Common myeloid progenitor, CD34-positive (primary cell): ENCODE data around the gene NKX6-1.

Experiments
- CTCF ChIA-PET: fragments of 350-600 bp; sonication (Branson Sonifier 250); formaldehyde crosslinking; loops from one replicate; lab custom pipeline; 2021; ENCODE audit warnings: antibody characterized with exemption; lab: Charles Lee
- POLR2A ChIA-PET: fragments of 350-600 bp; sonication (Branson Sonifier 250); formaldehyde crosslinking; loops from one replicate; lab custom pipeline; 2021; ENCODE audit warnings: antibody characterized with exemption; lab: Charles Lee
- DNase-seq, 3 donors: peaks; one replicate each; pipeline versions ENCODE4 v3.0.0 to v3.0.0-alpha.2; 2013
- H3K27ac ChIP-seq, 2 experiments: 1 replicate in 1 of 2; 2 replicates in 1 of 2; pipeline ENCODE4 v1.7.0; 2013; ENCODE audit warnings: inconsistent platforms in 2 of 2, low read length in 2 of 2, mild to moderate bottlenecking in 2 of 2, low read depth in 1 of 2, moderate library complexity in 1 of 2; ENCODE audit not compliant: severe bottlenecking in 2 of 2, insufficient read depth in 1 of 2, poor library complexity in 1 of 2
- H3K27me3 ChIP-seq, 5 experiments: replicated peaks in 2 of 5; 1 replicate in 3 of 5; 2 replicates in 2 of 5; pipeline versions ENCODE4 v1.6.1 to v1.7.0; 2013; ENCODE audit warnings: low read length in 4 of 5, mild to moderate bottlenecking in 2 of 5, moderate library complexity in 2 of 5, inconsistent platforms in 1 of 5; ENCODE audit not compliant: insufficient read depth in 5 of 5, control insufficient read depth in 4 of 5
- H3K36me3 ChIP-seq, 4 experiments: 1 replicate in 2 of 4; 2 replicates in 2 of 4; pipeline versions ENCODE4 v1.6.1 to v1.7.0; 2013; ENCODE audit warnings: low read length in 3 of 4, control low read depth in 1 of 4, mild to moderate bottlenecking in 1 of 4; ENCODE audit not compliant: control insufficient read depth in 4 of 4, insufficient read depth in 4 of 4
- H3K4me1 ChIP-seq, 4 experiments: 1 replicate in 3 of 4; 2 replicates in 1 of 4; pipeline versions ENCODE4 v1.6.1 to v1.7.1; 2013; ENCODE audit warnings: low read length in 3 of 4, mild to moderate bottlenecking in 3 of 4, control low read depth in 1 of 4, inconsistent platforms in 1 of 4, moderate library complexity in 1 of 4; ENCODE audit not compliant: control insufficient read depth in 4 of 4, insufficient read depth in 4 of 4; ENCODE audit errors: control extremely low read depth in 1 of 4
- H3K4me3 ChIP-seq, 7 experiments: 1 replicate in 4 of 7; 2 replicates in 3 of 7; pipeline versions ENCODE4 v1.5.1 to v1.7.0; 2013; ENCODE audit warnings: mild to moderate bottlenecking in 7 of 7, low read length in 6 of 7, moderate library complexity in 6 of 7, inconsistent platforms in 2 of 7, low read depth in 2 of 7, control low read depth in 1 of 7; ENCODE audit not compliant: insufficient read depth in 4 of 7, control insufficient read depth in 1 of 7; ENCODE audit errors: extremely low read depth in 1 of 7
- H3K9me3 ChIP-seq, 5 experiments: 1 replicate in 4 of 5; 2 replicates in 1 of 5; pipeline versions ENCODE4 v1.6.1 to v1.7.1; 2013; ENCODE audit warnings: low read length in 4 of 5, mild to moderate bottlenecking in 2 of 5, inconsistent platforms in 1 of 5, low read depth in 1 of 5, moderate library complexity in 1 of 5; ENCODE audit not compliant: control insufficient read depth in 4 of 5, insufficient read depth in 2 of 5; ENCODE audit errors: control extremely low read depth in 1 of 5
- WGBS: methylation state at CpG from one replicate; pipeline ENCODE4 v1.1.5; 2013; ENCODE audit not compliant: insufficient coverage; 5-methylcytosine and 5-hydroxymethylcytosine counted together

NKX6-1 gene

DNA sequence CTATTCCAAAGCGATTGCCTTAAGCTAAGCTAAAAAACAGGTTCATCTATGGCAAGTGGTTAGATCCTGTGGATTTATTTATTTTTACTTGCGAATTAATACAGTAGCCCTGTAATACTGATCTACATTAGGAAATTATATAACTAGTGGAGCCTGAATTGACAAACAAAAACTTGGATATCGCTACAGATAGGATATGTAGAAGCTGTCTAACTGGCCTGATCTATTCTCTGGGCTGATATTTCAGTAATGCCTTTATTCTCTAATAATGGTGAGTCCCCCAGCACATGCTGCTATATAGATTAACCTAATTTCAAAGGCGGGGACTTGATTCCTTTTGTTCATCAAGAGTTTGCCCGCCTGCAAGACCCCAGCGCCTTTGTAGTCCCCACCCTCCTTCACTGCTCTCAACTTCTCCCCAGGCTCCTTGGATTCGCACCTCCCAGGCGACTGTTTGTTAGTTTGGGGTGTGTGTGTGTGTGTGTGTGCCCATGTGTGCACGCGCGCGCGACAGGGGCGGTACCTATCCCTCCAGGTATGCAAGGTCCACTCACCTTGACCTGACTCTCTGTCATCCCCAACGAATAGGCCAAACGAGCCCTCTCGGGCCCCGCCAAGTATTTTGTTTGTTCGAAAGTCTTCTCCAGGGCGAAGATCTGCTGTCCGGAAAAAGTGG lies 3.8 kb downstream of the NKX6-1 start:
- Histone ChIP-seq H3K27ac (no peak overlapping the region), H3K4me3 (no peak overlapping the region), H3K9me3 (peaks cover 0 to 10% (median 0%) of the 10 kb centered on the region in 5 experiments), H3K27me3 (peaks cover 28 to 100% (median 61%) of the 10 kb centered on the region in 5 experiments), H3K4me1 (peaks cover 0 to 50% (median 38%) of the 10 kb centered on the region in 4 experiments), H3K36me3 (no peaks in the 10 kb centered on the region)
- POLR2A ChIA-PET: interaction anchor here (0.6 to 0.9 kb wide), 2 partner anchors 12 to 69 kb away, joined by 3 read pairs; no protein-coding TSS in a partner anchor
- no peak for DNase-seq
- 12% methylated on average over 14 of the region's 21 CpGs for WGBS
- CTCF ChIA-PET: interaction anchor here (1.7 kb wide), 1 partner anchor 12 kb away, joined by 7 read pairs; no protein-coding TSS in a partner anchor

DNA sequence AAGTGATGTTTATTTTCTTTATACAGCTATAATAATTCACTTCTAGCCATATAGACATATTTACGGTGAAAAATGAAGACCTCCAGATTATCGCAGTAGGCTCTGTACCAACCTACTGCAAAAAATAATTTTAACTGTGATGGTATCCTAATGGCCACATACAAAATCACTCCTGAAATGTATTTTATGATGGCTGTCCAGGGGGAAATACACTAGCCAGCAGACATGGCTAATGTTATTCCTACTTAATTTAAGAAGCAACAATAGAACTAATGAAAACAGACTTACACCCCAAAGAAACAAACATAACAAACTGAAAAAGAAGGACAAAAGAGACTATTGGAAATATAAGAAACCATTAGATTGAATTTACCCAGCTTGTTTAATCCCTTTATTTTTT lies 4.6 kb downstream of the NKX6-1 start:
- no peak for DNase-seq
- Histone ChIP-seq H3K4me1 (peaks cover 0 to 46% (median 35%) of the 10 kb centered on the region in 4 experiments), H3K4me3 (no peak overlapping the region), H3K27ac (no peak overlapping the region), H3K27me3 (peaks cover 28 to 100% (median 55%) of the 10 kb centered on the region in 5 experiments), H3K36me3 (no peaks in the 10 kb centered on the region), H3K9me3 (peaks cover 0 to 8% (median 0%) of the 10 kb centered on the region in 5 experiments)
- ChIA-PET POLR2A (no interaction called here), CTCF (interaction anchor here (0.7 to 1.7 kb wide), 2 partner anchors 11 to 13 kb away, joined by 3 to 7 read pairs; no protein-coding TSS in a partner anchor)
- no CpG with 5 or more reads among the region's 2 CpGs for WGBS

DNA sequence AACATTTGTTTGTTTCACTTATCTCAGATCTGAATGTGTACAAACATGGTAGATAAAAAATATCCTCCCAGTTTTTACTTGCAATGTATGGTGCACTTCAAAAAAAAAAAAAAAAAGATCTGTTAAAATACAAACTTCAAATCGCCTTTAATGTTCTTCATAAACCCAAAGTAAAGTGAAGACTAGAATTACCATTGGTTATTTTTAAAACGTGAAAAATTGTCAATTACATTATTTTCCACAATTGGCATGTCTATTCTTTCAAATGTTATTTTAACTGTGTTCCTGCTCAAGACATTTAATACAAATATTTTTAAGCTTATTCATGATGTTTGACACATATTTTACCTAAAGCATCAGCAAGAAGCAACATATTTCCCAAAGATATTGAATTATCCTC lies 5.0 kb downstream of the NKX6-1 start:
- H3K27me3 ChIP-seq: peaks cover 30 to 100% (median 56%) of the 10 kb centered on the region in 5 experiments

GRCh38 chr4:84493092-84493850 lies 5.8 kb downstream of the NKX6-1 start:
- ChIA-PET CTCF (no interaction called here), POLR2A (no interaction called here)
- Histone ChIP-seq H3K27me3 (peaks cover 30 to 100% (median 60%) of the 10 kb centered on the region in 5 experiments), H3K4me1 (peaks cover 0 to 33% (median 23%) of the 10 kb centered on the region in 4 experiments), H3K4me3 (peak overlapping the region in 3 of 7 experiments; percentile 14 to 50 (median 48)), H3K9me3 (peaks cover 0 to 8% (median 0%) of the 10 kb centered on the region in 5 experiments), H3K36me3 (no peaks in the 10 kb centered on the region), H3K27ac (no peak overlapping the region)
- peak; percentile 80 to 93 (median 91) for DNase-seq
- 2% methylated on average over 57 of the region's 62 CpGs for WGBS

More for the DNA sequence above, 5.0 kb downstream of the NKX6-1 start:
- WGBS: no CpG with 5 or more reads among the region's 2 CpGs
- CTCF ChIA-PET: interaction anchor here (0.7 to 1.7 kb wide), 2 partner anchors 11 to 13 kb away, joined by 3 to 7 read pairs; no protein-coding TSS in a partner anchor
- DNase-seq: no peak
- Histone ChIP-seq H3K4me1 (peaks cover 0 to 42% (median 31%) of the 10 kb centered on the region in 4 experiments), H3K27ac (no peak overlapping the region), H3K36me3 (no peaks in the 10 kb centered on the region), H3K4me3 (no peak overlapping the region), H3K9me3 (peaks cover 0 to 8% (median 0%) of the 10 kb centered on the region in 5 experiments)
- POLR2A ChIA-PET: no interaction called here

DNA sequence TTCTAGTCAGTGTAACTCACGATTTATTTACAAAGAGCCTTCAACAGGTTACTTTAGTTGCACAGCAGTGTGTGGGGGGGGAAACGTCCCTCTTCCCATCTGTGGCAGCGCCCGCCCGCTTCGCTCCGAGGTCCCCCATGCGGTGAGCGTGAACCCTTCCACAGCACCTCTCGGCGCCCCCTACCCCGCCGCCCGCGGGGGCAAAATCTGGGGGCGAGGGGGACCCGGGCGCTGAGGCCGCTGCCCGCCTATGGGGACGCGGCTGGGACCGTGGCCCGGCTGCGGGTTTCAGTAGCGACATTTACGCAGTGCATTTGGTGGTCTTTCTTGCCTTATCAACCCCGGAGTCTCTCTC lies 6.4 kb downstream of the NKX6-1 start:
- ChIA-PET CTCF (no interaction called here), POLR2A (no interaction called here)
- peaks cover 0 to 8% (median 0%) of the 10 kb centered on the region in 5 experiments for H3K9me3 ChIP-seq
- no peak overlapping the region for H3K27ac ChIP-seq
- DNase-seq: no peak
- H3K4me3 ChIP-seq: peak overlapping the region in 2 of 7 experiments; percentile 14 to 48
- WGBS: 5% methylated on average over 20 of the region's 28 CpGs
- peaks cover 0 to 28% (median 17%) of the 10 kb centered on the region in 4 experiments for H3K4me1 ChIP-seq
- H3K27me3 ChIP-seq: peaks cover 31 to 99% (median 58%) of the 10 kb centered on the region in 5 experiments
- no peaks in the 10 kb centered on the region for H3K36me3 ChIP-seq

GRCh38 chr4:84492290-84492689 lies 6.8 kb downstream of the NKX6-1 start:
- peaks cover 0 to 24% (median 15%) of the 10 kb centered on the region in 4 experiments for H3K4me1 ChIP-seq
- peaks cover 33 to 100% (median 60%) of the 10 kb centered on the region in 5 experiments for H3K27me3 ChIP-seq
- CTCF ChIA-PET: interaction anchor here (1.7 to 2.1 kb wide), 3 partner anchors 11 to 15 kb away, joined by 5 to 27 read pairs (median 19); no protein-coding TSS in a partner anchor
- 6% methylated on average over 8 of the region's 12 CpGs for WGBS
- peaks cover 0 to 8% (median 0%) of the 10 kb centered on the region in 5 experiments for H3K9me3 ChIP-seq
- no peaks in the 10 kb centered on the region for H3K36me3 ChIP-seq
- POLR2A ChIA-PET: no interaction called here
- no peak overlapping the region for H3K4me3 ChIP-seq
- DNase-seq: no peak
- H3K27ac ChIP-seq: no peak overlapping the region
